ENCODE measurements around the gene ZNF256. TPM values are rescaled to one million over a fixed set of nuclear protein-coding genes. Genes with fewer than 3 reads are reported as not detected.

Gene ZNF256
- total RNA-seq, 1 donor from 2014 or later = 4.0 TPM

GRCh38 chr19:57900311-57900710 is 47.2 kb downstream of the ZNF256 start:
- intact Hi-C loops (cut with micrococcal nuclease) = no loop called here

Other genes with a start within 250 kb of the ZNF256 start
- 8.5 and 9.3 TPM in 2 replicates for gene ZNF154, start 238.5 kb downstream of the ZNF256 start, total RNA-seq
- gene ZNF671, start 220.1 kb downstream of the ZNF256 start, total RNA-seq = 12.2 and 13.0 TPM in 2 replicates
- 15.4 and 16.4 TPM in 2 replicates for gene ZNF776, start 200.9 kb downstream of the ZNF256 start, total RNA-seq
- gene ZNF586, start 178.0 kb downstream of the ZNF256 start, total RNA-seq = 18.4 and 18.5 TPM in 2 replicates
- gene ZNF552, start 132.8 kb downstream of the ZNF256 start, total RNA-seq = 10.4 and 11.0 TPM in 2 replicates
- gene ZNF587B, start 117.4 kb downstream of the ZNF256 start, total RNA-seq = 17.7 and 22.2 TPM in 2 replicates
- 42.6 and 46.5 TPM in 2 replicates for gene ZNF587, start 97.8 kb downstream of the ZNF256 start, total RNA-seq
- 12.5 and 12.9 TPM in 2 replicates for gene ZNF814, start 58.7 kb downstream of the ZNF256 start, total RNA-seq
- 16.5 and 21.6 TPM in 2 replicates for gene ZNF417, start 31.1 kb downstream of the ZNF256 start, total RNA-seq
- gene ZNF418, start 12.3 kb downstream of the ZNF256 start, total RNA-seq = 1.5 and 2.3 TPM in 2 replicates
- gene C19orf18, start 26.8 kb upstream of the ZNF256 start, total RNA-seq = 0.32 TPM in 1 of 2 replicates, not detected in the other
- 9.2 and 11.5 TPM in 2 replicates for gene ZNF606, start 55.1 kb upstream of the ZNF256 start, total RNA-seq
- not detected in 2 replicates for gene ZSCAN1, start 86.3 kb upstream of the ZNF256 start, total RNA-seq
- 0.12 TPM in 1 of 2 replicates, not detected in the other for gene ZNF135, start 111.6 kb upstream of the ZNF256 start, total RNA-seq
- gene ZSCAN18, start 150.5 kb upstream of the ZNF256 start, total RNA-seq = 4.3 and 5.0 TPM in 2 replicates
- gene ZNF329, start 203.1 kb upstream of the ZNF256 start, total RNA-seq = 2.7 and 2.8 TPM in 2 replicates
- 20.7 and 21.0 TPM in 2 replicates for gene ZNF274, start 235.4 kb upstream of the ZNF256 start, total RNA-seq